GM12892 (cell line): ENCODE data around the gene SCFD2.

Experiments
- POLR2A ChIP-seq: IDR thresholded peaks from 2 replicates; pipeline ENCODE4 v1.6.1; 2011; ENCODE audit warnings: low read depth, low read length, control low read depth
- POLR2AphosphoS5 ChIP-seq: IDR thresholded peaks from 2 replicates; pipeline ENCODE4 v1.6.1; 2011; ENCODE audit warnings: low read depth, low read length, control low read depth

DNA sequence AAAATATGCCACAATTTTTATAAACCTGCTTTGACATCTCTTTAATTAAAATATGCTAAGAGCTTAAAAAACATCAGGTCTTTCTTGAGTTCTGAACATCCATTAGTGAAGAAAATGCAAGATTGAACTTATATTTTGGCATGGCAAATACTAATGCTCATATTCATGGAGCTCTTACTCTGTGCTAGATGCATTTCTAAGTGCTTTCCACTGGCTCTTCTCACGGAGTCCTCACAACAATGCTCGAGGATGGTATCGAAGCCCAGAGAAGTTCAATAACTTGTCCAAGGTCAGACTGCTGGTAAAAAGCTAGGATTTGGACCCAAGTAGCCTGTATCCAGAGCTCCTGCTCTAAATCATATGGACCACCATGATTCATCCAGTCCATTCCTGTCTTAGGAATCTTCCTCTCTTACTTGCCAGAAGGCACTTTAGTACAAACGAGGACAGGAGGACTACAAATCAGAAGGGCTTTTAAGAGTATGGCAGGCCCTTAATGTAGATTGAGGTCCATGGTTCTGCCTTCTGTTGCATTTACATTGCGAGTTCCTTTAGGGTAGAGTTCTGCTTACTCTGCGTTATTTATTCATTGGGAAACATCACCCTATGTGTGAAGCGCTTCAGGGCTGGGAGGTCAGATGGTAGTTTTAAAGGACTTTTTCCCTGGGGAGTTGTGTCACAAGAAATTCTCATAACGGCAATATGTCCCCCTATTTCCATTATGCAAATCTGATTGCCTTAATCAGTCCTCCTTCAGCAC, 304.6 kb downstream of the SCFD2 start:
- no peak for TF ChIP-seq POLR2A
- no peak for TF ChIP-seq POLR2AphosphoS5
